GM12874 (cell line): ENCODE data around the gene ZNF804B.

Source experiments
- TF ChIP-seq, protein P1 (sequence below): IDR thresholded peaks from 2 replicates; pipeline ENCODE4 v1.5.1; 2011; ENCODE audit warnings: low read depth, mild to moderate bottlenecking, control low read depth, low read length, moderate library complexity; ENCODE audit not compliant: insufficient read depth

Gene ZNF804B

DNA sequence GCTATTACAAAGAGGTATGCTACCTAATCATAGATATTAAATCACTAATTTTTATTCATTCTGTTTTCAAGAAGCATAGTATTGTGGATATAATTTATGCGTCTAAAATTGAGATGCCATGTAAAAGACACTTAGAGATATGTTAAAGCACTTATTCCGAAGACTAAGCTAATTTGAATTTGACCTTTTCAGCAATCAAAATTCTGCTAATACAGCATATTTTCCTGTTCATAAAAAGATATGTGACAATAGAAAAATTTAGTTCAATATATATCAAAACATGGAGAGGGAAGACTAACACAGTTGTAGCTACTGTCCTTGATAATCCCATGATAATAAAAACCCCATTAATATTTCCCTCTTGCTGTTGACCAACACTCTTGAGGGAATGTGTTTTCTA, 422.6 kb downstream of the ZNF804B start:
- TF ChIP-seq, protein P1, sequence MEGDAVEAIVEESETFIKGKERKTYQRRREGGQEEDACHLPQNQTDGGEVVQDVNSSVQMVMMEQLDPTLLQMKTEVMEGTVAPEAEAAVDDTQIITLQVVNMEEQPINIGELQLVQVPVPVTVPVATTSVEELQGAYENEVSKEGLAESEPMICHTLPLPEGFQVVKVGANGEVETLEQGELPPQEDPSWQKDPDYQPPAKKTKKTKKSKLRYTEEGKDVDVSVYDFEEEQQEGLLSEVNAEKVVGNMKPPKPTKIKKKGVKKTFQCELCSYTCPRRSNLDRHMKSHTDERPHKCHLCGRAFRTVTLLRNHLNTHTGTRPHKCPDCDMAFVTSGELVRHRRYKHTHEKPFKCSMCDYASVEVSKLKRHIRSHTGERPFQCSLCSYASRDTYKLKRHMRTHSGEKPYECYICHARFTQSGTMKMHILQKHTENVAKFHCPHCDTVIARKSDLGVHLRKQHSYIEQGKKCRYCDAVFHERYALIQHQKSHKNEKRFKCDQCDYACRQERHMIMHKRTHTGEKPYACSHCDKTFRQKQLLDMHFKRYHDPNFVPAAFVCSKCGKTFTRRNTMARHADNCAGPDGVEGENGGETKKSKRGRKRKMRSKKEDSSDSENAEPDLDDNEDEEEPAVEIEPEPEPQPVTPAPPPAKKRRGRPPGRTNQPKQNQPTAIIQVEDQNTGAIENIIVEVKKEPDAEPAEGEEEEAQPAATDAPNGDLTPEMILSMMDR, result no peak

- TF ChIP-seq, protein P1, result no peak
These were observed 424.2 kb downstream of the ZNF804B start for GRCh38 chr7:89183712-89184111.

- TF ChIP-seq, protein P1, result no peak
These were observed 441.3 kb downstream of the ZNF804B start for GRCh38 chr7:89200758-89201157.

DNA sequence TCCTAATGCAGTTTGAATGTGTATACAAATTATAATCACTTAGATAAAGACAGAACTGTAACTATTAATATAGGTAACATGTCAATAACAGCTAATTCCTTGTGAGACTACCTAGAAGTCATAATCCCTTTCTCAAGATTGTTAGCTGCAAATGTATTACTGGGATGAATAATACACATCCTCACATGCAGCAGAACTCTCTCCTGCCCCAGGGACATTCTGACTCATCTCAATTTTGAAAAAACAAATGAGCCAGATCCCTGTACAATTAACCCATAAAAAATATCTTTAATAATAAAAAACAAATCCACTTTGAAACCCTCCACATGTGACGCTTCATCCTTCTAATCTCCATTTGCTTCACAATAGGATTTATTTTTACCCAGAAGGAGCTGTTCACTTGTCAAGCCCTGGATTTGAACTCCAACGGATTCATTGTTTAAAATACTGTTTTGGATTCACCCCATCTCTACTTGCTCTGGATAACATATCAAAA, 464.4 kb downstream of the ZNF804B start:
- TF ChIP-seq, protein P1, result no peak

DNA sequence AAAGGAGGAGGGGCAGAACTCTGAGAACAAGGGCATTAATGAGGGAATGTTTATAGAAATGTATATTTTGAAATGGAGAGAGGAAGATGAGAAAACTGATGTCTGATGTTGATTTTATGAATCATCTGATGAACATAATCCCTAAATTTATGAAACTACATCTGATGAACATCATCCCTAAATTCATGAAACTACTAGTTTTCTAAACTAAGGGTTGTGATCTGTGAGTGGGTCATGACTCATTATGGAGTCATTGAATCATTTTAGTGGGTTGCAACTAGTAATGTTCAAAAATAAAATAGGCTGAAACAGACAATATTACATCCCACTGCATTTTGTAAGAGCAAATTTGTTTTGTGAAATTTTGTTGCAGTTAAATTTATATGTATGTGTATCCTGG, 478.7 kb downstream of the ZNF804B start:
- TF ChIP-seq, protein P1, result no peak

GRCh38 chr7:89246196-89246595, 486.7 kb downstream of the ZNF804B start:
- TF ChIP-seq, protein P1, result no peak

GRCh38 chr7:89247207-89247606, 487.7 kb downstream of the ZNF804B start:
- TF ChIP-seq, protein P1, result no peak
